Colonic mucosa (tissue), 4 donors: ENCODE measurements around the gene SMG1. TPM values are rescaled to one million over a fixed set of nuclear protein-coding genes. Genes with fewer than 3 reads are reported as not detected.

Experiments used
- DNase-seq: peaks from one replicate; pipeline ENCODE4 v3.0.0-alpha.2; 2020
- H3K27ac ChIP-seq: fragments of 200-600 bp; one replicate; pipeline ENCODE4 v1.8.0; 2021
- H3K27me3 ChIP-seq: fragments of 200-600 bp; one replicate; pipeline ENCODE4 v1.8.0; 2021
- H3K36me3 ChIP-seq: fragments of 200-600 bp; one replicate; pipeline ENCODE4 v1.8.0; 2021
- H3K4me1 ChIP-seq: fragments of 200-600 bp; one replicate; pipeline ENCODE4 v1.8.0; 2021; ENCODE audit warnings: mild to moderate bottlenecking
- H3K4me3 ChIP-seq: fragments of 200-600 bp; one replicate; pipeline ENCODE4 v1.8.0; 2021
- H3K9ac ChIP-seq, 2 donors: one replicate each; pipeline ENCODE4 v1.7.0; 2013; ENCODE audit warnings: control low read depth in 2 of 2, low read depth in 2 of 2, low read length in 2 of 2
- H3K9me3 ChIP-seq: fragments of 200-600 bp; one replicate; pipeline ENCODE4 v1.8.0; 2021
- CTCF ChIP-seq: fragments of 200-600 bp; IDR thresholded peaks from one replicate; pipeline ENCODE4 v1.8.0; 2022; ENCODE audit warnings: antibody characterized with exemption, mild to moderate bottlenecking
- intact Hi-C: fragments of 100-400 bp; cut with DNase I; formaldehyde crosslinking; loops from one replicate; pipeline ENCODE4 v1.14.1; 2022
- total RNA-seq, 2 donors: library from RNA; stranded (reverse); fragmentation: NEBNext Ultra II Directional in 1 of 2; extraction: Animal tissue kit (Norgen Biotek cat#: 25700) in 1 of 2; gene quantifications; one replicate each; pipeline ENCODE4 v1.2.1, GENCODE V29; 2021
- donor health status: healthy.
- donor health status: DM: no; HTN: no; CAD: no.
- donor health status: DM: no; HTN: no; CAD: no.

Gene SMG1
- total RNA-seq, 2 donors from 2014 or later: 73.6 to 83.3 TPM

GRCh38 chr16:18950469-18951185 is 24.4 kb upstream of the SMG1 start:
- Histone ChIP-seq H3K27ac (no peak overlapping the region), H3K36me3 (no peaks in the 10 kb centered on the region), H3K9ac (no peak overlapping the region), H3K4me3 (no peak overlapping the region), H3K4me1 (no peaks in the 10 kb centered on the region), H3K27me3 (no peaks in the 10 kb centered on the region), H3K9me3 (no peaks in the 10 kb centered on the region)
- DNase-seq: no peak
- TF ChIP-seq CTCF: no peak
- intact Hi-C loops: no loop called here

GRCh38 chr16:18948372-18949020 is 22.3 kb upstream of the SMG1 start:
- Histone ChIP-seq H3K36me3 (no peaks in the 10 kb centered on the region), H3K4me3 (no peak overlapping the region), H3K27ac (no peak overlapping the region), H3K27me3 (no peaks in the 10 kb centered on the region), H3K4me1 (no peaks in the 10 kb centered on the region), H3K9ac (no peak overlapping the region), H3K9me3 (no peaks in the 10 kb centered on the region)
- intact Hi-C loops: no loop called here
- no peak for DNase-seq
- no peak for TF ChIP-seq CTCF

- TF ChIP-seq CTCF: no peak
- no peaks in the 10 kb centered on the region for H3K9me3 ChIP-seq
- intact Hi-C loops: no loop called here
- H3K27ac ChIP-seq: peak overlapping the region; percentile 10
- H3K9ac ChIP-seq: no peak overlapping the region
- H3K4me1 ChIP-seq: no peaks in the 10 kb centered on the region
- no peaks in the 10 kb centered on the region for H3K27me3 ChIP-seq
- DNase-seq: no peak
- no peaks in the 10 kb centered on the region for H3K36me3 ChIP-seq
- no peak overlapping the region for H3K4me3 ChIP-seq
Measured at GRCh38 chr16:18945233-18945632, 19.0 kb upstream of the SMG1 start.

- Histone ChIP-seq H3K9me3 (no peaks in the 10 kb centered on the region), H3K4me3 (no peak overlapping the region), H3K36me3 (no peaks in the 10 kb centered on the region), H3K27me3 (no peaks in the 10 kb centered on the region), H3K4me1 (no peaks in the 10 kb centered on the region), H3K9ac (no peak overlapping the region), H3K27ac (no peak overlapping the region)
- intact Hi-C loops: no loop called here
- no peak for DNase-seq
- no peak for TF ChIP-seq CTCF
Measured at GRCh38 chr16:18943414-18943813, 17.2 kb upstream of the SMG1 start.

- Histone ChIP-seq H3K36me3 (no peaks in the 10 kb centered on the region), H3K4me1 (no peaks in the 10 kb centered on the region), H3K9me3 (no peaks in the 10 kb centered on the region), H3K9ac (no peak overlapping the region), H3K4me3 (no peak overlapping the region), H3K27me3 (no peaks in the 10 kb centered on the region), H3K27ac (peak overlapping the region; percentile 19)
- peak; percentile 32 for DNase-seq
- TF ChIP-seq CTCF: no peak
- intact Hi-C loops: no loop called here
Measured at GRCh38 chr16:18942061-18942460, 15.9 kb upstream of the SMG1 start.
